ENCODE results near the gene UBAC2. TPM values are rescaled to one million over a fixed set of nuclear protein-coding genes. Genes with fewer than 3 reads are reported as not detected.

The UBAC2 gene
- polyA plus RNA-seq, 4 donors, result 56.2 to 92.6 (median 76.0) TPM

DNA sequence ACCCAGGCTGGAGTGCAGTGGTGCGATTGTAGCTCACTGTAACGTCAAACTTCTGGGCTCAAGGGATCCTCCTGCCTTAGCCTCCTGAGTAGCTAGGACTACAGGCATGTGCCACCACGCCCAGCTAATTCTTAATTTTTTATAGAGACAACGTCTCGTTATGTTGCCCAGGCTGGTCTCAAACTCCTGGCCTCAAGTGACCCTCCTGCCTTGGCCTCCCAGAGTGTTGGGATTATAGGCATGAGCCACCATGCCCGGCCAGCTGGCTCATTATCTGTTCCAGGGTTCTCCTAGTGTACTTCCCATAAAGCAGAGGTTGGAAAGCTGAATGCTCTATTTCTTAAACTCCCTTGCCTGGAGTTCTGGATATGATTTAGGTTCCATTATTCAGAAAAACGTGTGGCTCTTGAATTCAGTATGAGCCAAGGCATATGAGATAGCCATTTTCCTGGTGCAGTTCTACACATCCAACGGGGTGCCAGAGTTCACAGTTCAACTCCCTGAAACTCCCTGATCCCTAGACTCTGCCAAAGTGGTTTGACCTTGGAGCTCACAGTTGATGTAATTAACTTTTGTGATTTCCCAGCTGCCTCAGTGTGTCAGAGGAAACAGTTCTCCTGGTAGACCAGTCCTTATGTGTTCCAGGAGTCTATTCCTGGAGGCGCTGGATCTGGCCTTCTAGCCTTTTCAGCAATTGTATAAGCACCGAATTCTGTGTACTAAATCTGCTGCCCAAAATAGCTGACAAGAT is 85.0 kb downstream of the UBAC2 start:
- 51 to 68% (median 67%) methylated on average over 10 of the region's 10 CpGs for WGBS, 3 donors
- no peaks in the 10 kb centered on the region for H3K27me3 ChIP-seq (ENCODE audit: control insufficient read depth in 3 of 3, insufficient read depth in 3 of 3, low read length in 3 of 3)
- H3K4me1 ChIP-seq (ENCODE audit: control insufficient read depth in 3 of 3, insufficient read depth in 2 of 3, low read depth in 1 of 3, low read length in 2 of 3), result peaks cover 0 to 17% (median 5%) of the 10 kb centered on the region in 3 donors
- H3K9me3 ChIP-seq (ENCODE audit: control insufficient read depth in 2 of 2, insufficient read depth in 1 of 2, low read depth in 1 of 2, low read length in 1 of 2), result no peaks in the 10 kb centered on the region
- peaks cover 0 to 19% (median 2%) of the 10 kb centered on the region in 3 donors for H3K36me3 ChIP-seq (ENCODE audit: control insufficient read depth in 3 of 3, insufficient read depth in 2 of 3, low read depth in 1 of 3, low read length in 3 of 3)
- peak overlapping the region in 2 of 3 donors; percentile 13 to 58 for H3K27ac ChIP-seq (ENCODE audit: low read depth in 1 of 3, low read length in 2 of 3)
- DNase-seq (peak; percentile 23 to 89), FAIRE-seq (no peak)
- H3K4me3 ChIP-seq (ENCODE audit: low read depth in 1 of 3, low read length in 3 of 3), result no peak overlapping the region

DNA sequence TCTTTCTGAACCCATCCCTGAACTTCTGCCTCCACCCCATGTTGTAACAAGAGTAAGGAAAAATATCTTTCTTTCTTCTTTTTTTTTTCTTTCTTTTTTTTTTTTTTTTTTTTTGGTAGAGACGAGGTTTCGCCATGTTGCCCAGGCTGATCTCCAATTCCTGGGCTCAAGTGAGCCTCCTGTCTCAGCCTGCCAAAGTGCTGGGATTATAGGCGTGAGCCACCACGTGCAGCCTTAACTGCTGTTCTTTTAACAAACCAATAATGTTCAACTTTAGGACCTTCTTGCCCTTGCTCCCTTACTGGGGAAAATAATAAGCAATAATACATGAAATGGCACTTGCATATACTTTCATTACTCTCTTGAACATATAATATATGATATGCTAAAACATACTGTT is 86.9 kb downstream of the UBAC2 start:
- WGBS, 3 donors, result 80 to 95% (median 85%) methylated on average over 4 of the region's 4 CpGs
- no peak overlapping the region for H3K4me3 ChIP-seq (ENCODE audit: low read depth in 1 of 3, low read length in 3 of 3)
- peaks cover 0 to 13% (median 0%) of the 10 kb centered on the region in 3 donors for H3K36me3 ChIP-seq (ENCODE audit: control insufficient read depth in 3 of 3, insufficient read depth in 2 of 3, low read depth in 1 of 3, low read length in 3 of 3)
- no peak overlapping the region for H3K27ac ChIP-seq (ENCODE audit: low read depth in 1 of 3, low read length in 2 of 3)
- peaks cover 0 to 17% (median 5%) of the 10 kb centered on the region in 3 donors for H3K4me1 ChIP-seq (ENCODE audit: control insufficient read depth in 3 of 3, insufficient read depth in 2 of 3, low read depth in 1 of 3, low read length in 2 of 3)
- no peak for FAIRE-seq
- no peaks in the 10 kb centered on the region for H3K9me3 ChIP-seq (ENCODE audit: control insufficient read depth in 2 of 2, insufficient read depth in 1 of 2, low read depth in 1 of 2, low read length in 1 of 2)
- H3K27me3 ChIP-seq (ENCODE audit: control insufficient read depth in 3 of 3, insufficient read depth in 3 of 3, low read length in 3 of 3), result no peaks in the 10 kb centered on the region
- no peak for DNase-seq

- peaks cover 0 to 13% (median 0%) of the 10 kb centered on the region in 3 donors for H3K36me3 ChIP-seq (ENCODE audit: control insufficient read depth in 3 of 3, insufficient read depth in 2 of 3, low read depth in 1 of 3, low read length in 3 of 3)
- H3K4me3 ChIP-seq (ENCODE audit: low read depth in 1 of 3, low read length in 3 of 3), result no peak overlapping the region
- H3K4me1 ChIP-seq (ENCODE audit: control insufficient read depth in 3 of 3, insufficient read depth in 2 of 3, low read depth in 1 of 3, low read length in 2 of 3), result peaks cover 0 to 14% (median 5%) of the 10 kb centered on the region in 3 donors
- no peak for FAIRE-seq
- no peaks in the 10 kb centered on the region for H3K27me3 ChIP-seq (ENCODE audit: control insufficient read depth in 3 of 3, insufficient read depth in 3 of 3, low read length in 3 of 3)
- DNase-seq, result no peak
- no peak overlapping the region for H3K27ac ChIP-seq (ENCODE audit: low read depth in 1 of 3, low read length in 2 of 3)
- H3K9me3 ChIP-seq (ENCODE audit: control insufficient read depth in 2 of 2, insufficient read depth in 1 of 2, low read depth in 1 of 2, low read length in 1 of 2), result no peaks in the 10 kb centered on the region
- WGBS, 3 donors, result 63 to 92% (median 67%) methylated on average over 2 of the region's 2 CpGs
Measured at GRCh38 chr13:99288089-99288488, 87.4 kb downstream of the UBAC2 start.

GRCh38 chr13:99289271-99289670 is 88.6 kb downstream of the UBAC2 start:
- FAIRE-seq, result no peak
- H3K9me3 ChIP-seq (ENCODE audit: control insufficient read depth in 2 of 2, insufficient read depth in 1 of 2, low read depth in 1 of 2, low read length in 1 of 2), result no peaks in the 10 kb centered on the region

DNA sequence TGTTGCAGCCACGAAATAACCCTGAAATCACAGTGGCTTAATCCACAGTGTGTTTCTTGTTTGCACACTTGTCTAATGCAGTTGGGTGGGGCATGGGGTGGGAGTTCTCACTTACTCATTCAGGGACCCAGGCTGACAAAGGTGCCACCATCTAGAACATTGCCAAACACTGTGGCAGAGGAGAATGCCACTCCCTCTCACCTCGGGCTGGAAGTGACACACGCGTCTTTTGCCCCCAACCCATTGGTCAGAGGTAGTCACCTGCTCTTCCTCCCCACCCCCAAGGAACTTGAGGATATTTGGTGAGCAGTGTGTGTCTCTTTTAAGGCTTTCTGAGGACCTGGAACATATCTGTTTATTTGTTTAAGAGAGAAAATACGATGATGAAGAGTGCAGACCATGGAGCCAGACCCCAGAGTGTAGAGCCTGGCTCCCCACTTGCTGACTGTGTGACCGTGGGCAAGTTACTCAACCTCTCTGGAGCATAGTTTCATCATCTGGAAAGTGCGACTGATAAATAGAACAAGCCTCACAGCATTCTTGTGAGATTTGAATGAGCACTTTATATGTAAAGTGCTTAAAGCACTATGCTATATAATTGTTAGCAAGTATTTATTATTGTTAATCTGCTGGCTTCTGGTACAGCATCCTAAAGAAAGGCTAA is 89.2 kb downstream of the UBAC2 start:
- Histone ChIP-seq H3K4me1 (ENCODE audit: control insufficient read depth in 3 of 3, insufficient read depth in 2 of 3, low read depth in 1 of 3, low read length in 2 of 3) (peaks cover 0 to 18% (median 10%) of the 10 kb centered on the region in 3 donors), H3K27ac (ENCODE audit: low read depth in 1 of 3, low read length in 2 of 3) (no peak overlapping the region), H3K36me3 (ENCODE audit: control insufficient read depth in 3 of 3, insufficient read depth in 2 of 3, low read depth in 1 of 3, low read length in 3 of 3) (peaks cover 0 to 13% (median 0%) of the 10 kb centered on the region in 3 donors), H3K4me3 (ENCODE audit: low read depth in 1 of 3, low read length in 3 of 3) (no peak overlapping the region), H3K27me3 (ENCODE audit: control insufficient read depth in 3 of 3, insufficient read depth in 3 of 3, low read length in 3 of 3) (no peaks in the 10 kb centered on the region), H3K9me3 (ENCODE audit: control insufficient read depth in 2 of 2, insufficient read depth in 1 of 2, low read depth in 1 of 2, low read length in 1 of 2) (no peaks in the 10 kb centered on the region)
- 72 to 77% (median 76%) methylated on average over 7 of the region's 7 CpGs for WGBS, 3 donors
- DNase-seq (no peak), FAIRE-seq (no peak)

More at GRCh38 chr13:99289271-99289670, 88.6 kb downstream of the UBAC2 start:
- Histone ChIP-seq H3K4me1 (ENCODE audit: control insufficient read depth in 3 of 3, insufficient read depth in 2 of 3, low read depth in 1 of 3, low read length in 2 of 3) (peaks cover 0 to 17% (median 10%) of the 10 kb centered on the region in 3 donors), H3K36me3 (ENCODE audit: control insufficient read depth in 3 of 3, insufficient read depth in 2 of 3, low read depth in 1 of 3, low read length in 3 of 3) (peaks cover 0 to 13% (median 0%) of the 10 kb centered on the region in 3 donors), H3K27me3 (ENCODE audit: control insufficient read depth in 3 of 3, insufficient read depth in 3 of 3, low read length in 3 of 3) (no peaks in the 10 kb centered on the region), H3K4me3 (ENCODE audit: low read depth in 1 of 3, low read length in 3 of 3) (no peak overlapping the region), H3K27ac (ENCODE audit: low read depth in 1 of 3, low read length in 2 of 3) (no peak overlapping the region)
- WGBS, 3 donors, result 82 to 96% (median 88%) methylated on average over 2 of the region's 2 CpGs
- no peak for DNase-seq

- WGBS, 3 donors, result 75 to 85% (median 77%) methylated on average over 3 of the region's 3 CpGs
- H3K36me3 ChIP-seq (ENCODE audit: control insufficient read depth in 3 of 3, insufficient read depth in 2 of 3, low read depth in 1 of 3, low read length in 3 of 3), result peaks cover 0 to 13% (median 3%) of the 10 kb centered on the region in 3 donors
- no peak overlapping the region for H3K27ac ChIP-seq (ENCODE audit: low read depth in 1 of 3, low read length in 2 of 3)
- H3K4me3 ChIP-seq (ENCODE audit: low read depth in 1 of 3, low read length in 3 of 3), result no peak overlapping the region
- H3K4me1 ChIP-seq (ENCODE audit: control insufficient read depth in 3 of 3, insufficient read depth in 2 of 3, low read depth in 1 of 3, low read length in 2 of 3), result peaks cover 0 to 15% (median 6%) of the 10 kb centered on the region in 3 donors
- DNase-seq (no peak), FAIRE-seq (no peak)
- H3K9me3 ChIP-seq (ENCODE audit: control insufficient read depth in 2 of 2, insufficient read depth in 1 of 2, low read depth in 1 of 2, low read length in 1 of 2), result no peaks in the 10 kb centered on the region
- H3K27me3 ChIP-seq (ENCODE audit: control insufficient read depth in 3 of 3, insufficient read depth in 3 of 3, low read length in 3 of 3), result no peaks in the 10 kb centered on the region
Measured at GRCh38 chr13:99290894-99291293, 90.2 kb downstream of the UBAC2 start.

DNA sequence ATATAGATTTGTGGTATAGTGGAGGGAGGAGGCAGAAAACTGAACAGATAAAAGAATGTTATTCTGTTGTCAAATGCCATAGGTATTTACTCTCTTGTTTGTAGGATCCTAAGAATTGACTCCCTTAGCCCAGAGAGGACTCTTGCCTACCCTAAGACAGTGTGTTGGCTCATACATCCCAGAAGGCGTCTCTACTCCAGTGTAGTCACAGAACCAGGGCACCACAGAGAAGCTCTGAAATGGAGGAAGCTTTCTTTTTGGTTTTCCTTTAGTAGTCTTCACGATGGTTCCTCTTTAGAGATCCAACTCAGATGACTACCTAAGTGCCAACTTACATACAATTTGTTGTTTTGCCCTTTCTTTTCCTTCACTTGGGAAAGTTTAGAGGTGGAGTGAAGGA is 92.5 kb downstream of the UBAC2 start:
- FAIRE-seq, result no peak
- Histone ChIP-seq H3K4me1 (ENCODE audit: control insufficient read depth in 3 of 3, insufficient read depth in 2 of 3, low read depth in 1 of 3, low read length in 2 of 3) (peaks cover 0 to 12% (median 5%) of the 10 kb centered on the region in 3 donors), H3K27ac (ENCODE audit: low read depth in 1 of 3, low read length in 2 of 3) (peak overlapping the region in 1 of 3 donors; percentile 45), H3K27me3 (ENCODE audit: control insufficient read depth in 3 of 3, insufficient read depth in 3 of 3, low read length in 3 of 3) (no peaks in the 10 kb centered on the region), H3K4me3 (ENCODE audit: low read depth in 1 of 3, low read length in 3 of 3) (no peak overlapping the region), H3K36me3 (ENCODE audit: control insufficient read depth in 3 of 3, insufficient read depth in 2 of 3, low read depth in 1 of 3, low read length in 3 of 3) (peaks cover 0 to 7% (median 3%) of the 10 kb centered on the region in 3 donors), H3K9me3 (ENCODE audit: control insufficient read depth in 2 of 2, insufficient read depth in 1 of 2, low read depth in 1 of 2, low read length in 1 of 2) (no peaks in the 10 kb centered on the region)
- no peak for DNase-seq
- WGBS, 3 donors, result 81 to 95% (median 92%) methylated on average over 2 of the region's 2 CpGs

DNA sequence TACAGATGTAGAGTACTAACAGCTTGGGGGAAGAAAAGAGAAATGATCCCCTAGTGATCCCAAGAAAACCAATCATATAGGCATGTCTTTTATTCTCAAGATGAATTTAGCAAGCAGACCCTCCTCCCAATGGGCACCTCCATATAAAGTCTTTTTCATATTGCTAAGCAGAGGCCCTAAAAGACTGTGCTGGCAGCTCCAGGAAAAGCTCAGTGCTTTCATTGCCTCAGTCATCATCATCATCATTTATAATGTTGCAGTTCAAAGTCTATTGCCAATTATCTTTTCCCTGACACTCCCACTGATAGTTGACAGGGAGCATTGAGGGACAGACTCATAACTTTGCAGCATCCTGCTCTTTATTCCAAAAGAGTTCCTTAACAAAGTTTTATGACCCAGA is 93.5 kb downstream of the UBAC2 start:
- peak; percentile 68 to 84 for DNase-seq
- Histone ChIP-seq H3K4me3 (ENCODE audit: low read depth in 1 of 3, low read length in 3 of 3) (no peak overlapping the region), H3K36me3 (ENCODE audit: control insufficient read depth in 3 of 3, insufficient read depth in 2 of 3, low read depth in 1 of 3, low read length in 3 of 3) (peaks cover 0 to 7% (median 3%) of the 10 kb centered on the region in 3 donors), H3K27me3 (ENCODE audit: control insufficient read depth in 3 of 3, insufficient read depth in 3 of 3, low read length in 3 of 3) (no peaks in the 10 kb centered on the region), H3K4me1 (ENCODE audit: control insufficient read depth in 3 of 3, insufficient read depth in 2 of 3, low read depth in 1 of 3, low read length in 2 of 3) (peaks cover 0 to 8% (median 5%) of the 10 kb centered on the region in 3 donors), H3K9me3 (ENCODE audit: control insufficient read depth in 2 of 2, insufficient read depth in 1 of 2, low read depth in 1 of 2, low read length in 1 of 2) (no peaks in the 10 kb centered on the region), H3K27ac (ENCODE audit: low read depth in 1 of 3, low read length in 2 of 3) (peak overlapping the region in 2 of 3 donors; percentile 13 to 39)
- no peak for FAIRE-seq

Measured in small intestine (tissue), 7 donors.